ENCODE results near the gene SHISA6. TPM values are rescaled to one million over a fixed set of nuclear protein-coding genes. Genes with fewer than 3 reads are reported as not detected.

Gene SHISA6
- polyA plus RNA-seq, 1 donor from 2014 or later = 1.8 TPM

DNA sequence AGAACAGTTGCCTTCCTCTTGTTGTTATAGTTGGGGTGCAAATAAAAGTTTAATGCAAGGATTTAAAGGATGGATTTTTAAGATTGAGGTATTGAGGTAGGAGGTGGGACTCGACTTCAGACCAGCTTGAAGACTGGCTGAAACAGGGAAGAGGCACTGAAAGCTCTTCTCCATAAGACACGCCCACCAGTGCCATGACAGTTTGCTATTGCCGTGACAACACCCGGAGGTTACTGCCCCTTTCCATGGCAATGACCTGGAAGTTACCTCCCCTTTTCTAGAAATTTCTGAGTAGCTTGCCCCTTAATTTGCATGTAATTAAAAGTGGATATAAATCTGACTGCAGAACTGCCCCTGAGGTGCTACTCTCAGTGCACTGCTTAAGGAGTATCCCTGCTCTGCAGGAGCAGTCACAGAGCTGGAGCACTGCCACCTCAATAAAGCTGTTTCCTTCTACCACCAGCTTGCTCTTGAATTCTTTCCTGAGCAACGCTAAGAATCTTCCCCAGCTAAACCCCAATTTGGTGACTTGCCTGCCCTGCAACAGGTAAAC is 122.6 kb downstream of the SHISA6 start:
- Histone ChIP-seq H3K9me3 (ENCODE audit: low read length) (no peaks in the 10 kb centered on the region), H4K20me1 (ENCODE audit: insufficient read depth) (no peaks in the 10 kb centered on the region), H2AFZ (ENCODE audit: low read depth, low read length) (no peak overlapping the region), H3K27me3 (ENCODE audit: insufficient read depth, low read depth, low read length) (no peaks in the 10 kb centered on the region), H3K9ac (ENCODE audit: low read length) (no peak overlapping the region), H3K36me3 (ENCODE audit: insufficient read depth, low read length) (no peaks in the 10 kb centered on the region), H3K27ac (ENCODE audit: low read length) (no peak overlapping the region), H3K79me2 (replicated peaks; ENCODE audit: insufficient read depth, low read length) (no peaks in the 10 kb centered on the region), H3K4me3 (ENCODE audit: low read length) (no peak overlapping the region), H3F3A (ENCODE audit: insufficient read depth, low read length, poor library complexity, severe bottlenecking) (no peaks in the 10 kb centered on the region), H3K4me2 (ENCODE audit: low read length) (no peak overlapping the region), H3K9me2 (ENCODE audit: insufficient read depth, low read length) (no peaks in the 10 kb centered on the region)
- TF ChIP-seq RAD21 (conservative IDR thresholded peaks at IDR 0.05) (no peak), MXI1 (conservative IDR thresholded peaks at IDR 0.05; ENCODE audit: poor library complexity, severe bottlenecking) (no peak), SMC3 (conservative IDR thresholded peaks at IDR 0.05; ENCODE audit: poor library complexity) (no peak), TAF1 (IDR thresholded peaks at IDR 0.05; ENCODE audit: low read depth) (no peak), POLR2AphosphoS5 (IDR thresholded peaks at IDR 0.05) (no peak)

DNA sequence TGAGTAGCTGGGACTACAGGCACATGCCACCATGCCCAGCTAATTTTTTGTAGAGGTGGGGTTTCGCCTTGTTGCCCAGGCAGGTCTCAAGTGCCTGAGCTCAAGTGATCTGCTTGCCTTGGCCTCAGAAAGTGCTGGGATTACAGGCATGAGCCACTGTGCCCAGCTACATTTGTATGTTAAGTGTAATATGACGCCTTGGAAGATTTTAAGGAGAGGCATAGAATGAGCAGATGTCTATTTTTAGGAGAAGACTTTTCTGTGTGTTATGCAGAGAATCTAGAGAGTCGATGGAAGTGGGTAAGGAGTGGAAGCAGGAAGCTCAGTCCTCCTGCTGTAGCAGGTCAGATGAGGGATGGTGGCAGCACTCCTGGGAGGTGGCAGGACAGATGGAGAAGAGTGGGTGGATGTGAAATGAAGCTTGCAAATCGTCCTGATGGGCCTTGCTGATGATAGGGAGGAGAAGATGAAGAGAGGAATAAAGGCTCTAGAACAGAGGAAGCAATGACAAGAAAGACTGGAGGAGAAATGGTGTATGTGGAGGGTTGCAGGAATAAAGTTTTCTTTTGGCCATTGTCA is 125.3 kb downstream of the SHISA6 start:
- H3K9ac ChIP-seq (ENCODE audit: low read length) = no peak overlapping the region
- H3K36me3 ChIP-seq (ENCODE audit: insufficient read depth, low read length) = no peaks in the 10 kb centered on the region
- H2AFZ ChIP-seq (ENCODE audit: low read depth, low read length) = no peak overlapping the region
- H3K27me3 ChIP-seq (ENCODE audit: insufficient read depth, low read depth, low read length) = no peaks in the 10 kb centered on the region
- H3K9me3 ChIP-seq (ENCODE audit: low read length) = no peaks in the 10 kb centered on the region
- TF ChIP-seq POLR2AphosphoS5 (IDR thresholded peaks at IDR 0.05) = no peak
- no peak for TF ChIP-seq EZH2 (IDR thresholded peaks at IDR 0.05; ENCODE audit: borderline replicate concordance, insufficient read depth, low read length, poor library complexity, severe bottlenecking)
- no peak for TF ChIP-seq RAD21 (conservative IDR thresholded peaks at IDR 0.05)
- no peak for TF ChIP-seq MXI1 (conservative IDR thresholded peaks at IDR 0.05; ENCODE audit: poor library complexity, severe bottlenecking)
- TF ChIP-seq, protein P1, sequence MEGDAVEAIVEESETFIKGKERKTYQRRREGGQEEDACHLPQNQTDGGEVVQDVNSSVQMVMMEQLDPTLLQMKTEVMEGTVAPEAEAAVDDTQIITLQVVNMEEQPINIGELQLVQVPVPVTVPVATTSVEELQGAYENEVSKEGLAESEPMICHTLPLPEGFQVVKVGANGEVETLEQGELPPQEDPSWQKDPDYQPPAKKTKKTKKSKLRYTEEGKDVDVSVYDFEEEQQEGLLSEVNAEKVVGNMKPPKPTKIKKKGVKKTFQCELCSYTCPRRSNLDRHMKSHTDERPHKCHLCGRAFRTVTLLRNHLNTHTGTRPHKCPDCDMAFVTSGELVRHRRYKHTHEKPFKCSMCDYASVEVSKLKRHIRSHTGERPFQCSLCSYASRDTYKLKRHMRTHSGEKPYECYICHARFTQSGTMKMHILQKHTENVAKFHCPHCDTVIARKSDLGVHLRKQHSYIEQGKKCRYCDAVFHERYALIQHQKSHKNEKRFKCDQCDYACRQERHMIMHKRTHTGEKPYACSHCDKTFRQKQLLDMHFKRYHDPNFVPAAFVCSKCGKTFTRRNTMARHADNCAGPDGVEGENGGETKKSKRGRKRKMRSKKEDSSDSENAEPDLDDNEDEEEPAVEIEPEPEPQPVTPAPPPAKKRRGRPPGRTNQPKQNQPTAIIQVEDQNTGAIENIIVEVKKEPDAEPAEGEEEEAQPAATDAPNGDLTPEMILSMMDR (IDR thresholded peaks at IDR 0.05; ENCODE audit: poor library complexity, severe bottlenecking) = no peak
- TF ChIP-seq, protein P2, sequence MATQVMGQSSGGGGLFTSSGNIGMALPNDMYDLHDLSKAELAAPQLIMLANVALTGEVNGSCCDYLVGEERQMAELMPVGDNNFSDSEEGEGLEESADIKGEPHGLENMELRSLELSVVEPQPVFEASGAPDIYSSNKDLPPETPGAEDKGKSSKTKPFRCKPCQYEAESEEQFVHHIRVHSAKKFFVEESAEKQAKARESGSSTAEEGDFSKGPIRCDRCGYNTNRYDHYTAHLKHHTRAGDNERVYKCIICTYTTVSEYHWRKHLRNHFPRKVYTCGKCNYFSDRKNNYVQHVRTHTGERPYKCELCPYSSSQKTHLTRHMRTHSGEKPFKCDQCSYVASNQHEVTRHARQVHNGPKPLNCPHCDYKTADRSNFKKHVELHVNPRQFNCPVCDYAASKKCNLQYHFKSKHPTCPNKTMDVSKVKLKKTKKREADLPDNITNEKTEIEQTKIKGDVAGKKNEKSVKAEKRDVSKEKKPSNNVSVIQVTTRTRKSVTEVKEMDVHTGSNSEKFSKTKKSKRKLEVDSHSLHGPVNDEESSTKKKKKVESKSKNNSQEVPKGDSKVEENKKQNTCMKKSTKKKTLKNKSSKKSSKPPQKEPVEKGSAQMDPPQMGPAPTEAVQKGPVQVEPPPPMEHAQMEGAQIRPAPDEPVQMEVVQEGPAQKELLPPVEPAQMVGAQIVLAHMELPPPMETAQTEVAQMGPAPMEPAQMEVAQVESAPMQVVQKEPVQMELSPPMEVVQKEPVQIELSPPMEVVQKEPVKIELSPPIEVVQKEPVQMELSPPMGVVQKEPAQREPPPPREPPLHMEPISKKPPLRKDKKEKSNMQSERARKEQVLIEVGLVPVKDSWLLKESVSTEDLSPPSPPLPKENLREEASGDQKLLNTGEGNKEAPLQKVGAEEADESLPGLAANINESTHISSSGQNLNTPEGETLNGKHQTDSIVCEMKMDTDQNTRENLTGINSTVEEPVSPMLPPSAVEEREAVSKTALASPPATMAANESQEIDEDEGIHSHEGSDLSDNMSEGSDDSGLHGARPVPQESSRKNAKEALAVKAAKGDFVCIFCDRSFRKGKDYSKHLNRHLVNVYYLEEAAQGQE (IDR thresholded peaks at IDR 0.05; ENCODE audit: borderline replicate concordance) = no peak
- TF ChIP-seq TAF1 (IDR thresholded peaks at IDR 0.05; ENCODE audit: low read depth) = no peak
- no peak for TF ChIP-seq SMC3 (conservative IDR thresholded peaks at IDR 0.05; ENCODE audit: poor library complexity)
- TF ChIP-seq EP300 (conservative IDR thresholded peaks at IDR 0.05; ENCODE audit: poor library complexity, severe bottlenecking) = no peak
- H3K79me2 ChIP-seq (replicated peaks; ENCODE audit: insufficient read depth, low read length) = no peaks in the 10 kb centered on the region
- no peak overlapping the region for H3K4me2 ChIP-seq (ENCODE audit: low read length)
- no peaks in the 10 kb centered on the region for H3F3A ChIP-seq (ENCODE audit: insufficient read depth, low read length, poor library complexity, severe bottlenecking)
- no peaks in the 10 kb centered on the region for H4K20me1 ChIP-seq (ENCODE audit: insufficient read depth)
- H3K27ac ChIP-seq (ENCODE audit: low read length) = no peak overlapping the region
- H3K9me2 ChIP-seq (ENCODE audit: insufficient read depth, low read length) = no peaks in the 10 kb centered on the region
- H3K4me3 ChIP-seq (ENCODE audit: low read length) = no peak overlapping the region
